Transverse colon (tissue), 4 donors: ENCODE results near the gene SDK2. TPM values are rescaled to one million over a fixed set of nuclear protein-coding genes. Genes with fewer than 3 reads are reported as not detected.
A peak's percentile ranks its signal among the peaks of the same experiment; 100 is the strongest.

Experiments
- DNase-seq: peaks from one replicate; pipeline ENCODE4 v3.0.0-alpha.2; 2019
- H3K27ac ChIP-seq, 4 donors: fragments of 200-600 bp; sonication (generic); 2 replicates each; pipeline ENCODE4 v1.5.1; 2016 to 2018; ENCODE audit warnings: inconsistent platforms in 4 of 4
- H3K27me3 ChIP-seq: fragments of 200-600 bp; sonication (generic); 2 replicates; pipeline ENCODE4 v1.5.1; 2017; ENCODE audit warnings: inconsistent platforms
- H3K36me3 ChIP-seq, 4 donors: fragments of 200-600 bp; sonication (generic); 2 replicates each; pipeline ENCODE4 v1.5.1; 2017 to 2019; ENCODE audit warnings: inconsistent platforms in 4 of 4
- H3K4me1 ChIP-seq, 4 donors: fragments of 200-600 bp; sonication (generic); 2 replicates each; pipeline ENCODE4 v1.5.1; 2017 to 2020; ENCODE audit warnings: inconsistent platforms in 4 of 4
- H3K4me3 ChIP-seq, 4 donors: fragments of 200-600 bp; sonication (generic); 1 replicate in 1 of 4; 2 replicates in 3 of 4; pipeline versions ENCODE4 v1.5.1 to v1.6.1; 2017 to 2019; ENCODE audit warnings: inconsistent platforms in 4 of 4
- H3K9me3 ChIP-seq, 2 donors: fragments of 200-600 bp; sonication (generic); 2 replicates each; pipeline ENCODE4 v1.5.1; 2017 to 2019; ENCODE audit warnings: inconsistent platforms in 2 of 2
- EP300 ChIP-seq: sonication (generic); formaldehyde crosslinking; IDR thresholded peaks from one replicate; pipeline ENCODE4 v1.6.1; 2017; ENCODE audit warnings: antibody characterized with exemption, low read depth
- POLR2A ChIP-seq: fragments of 450-650 bp; IDR thresholded peaks from one replicate; pipeline ENCODE4 v1.6.1; 2016; ENCODE audit warnings: antibody characterized with exemption, mild to moderate bottlenecking, moderate library complexity
- POLR2AphosphoS5 ChIP-seq, 3 donors: sonication (generic); formaldehyde crosslinking; IDR thresholded peaks; one replicate each; pipeline ENCODE4 v1.6.1; 2016; ENCODE audit warnings: antibody characterized with exemption in 3 of 3
- WGBS, 2 donors: methylation state at CpG; one replicate each; pipeline ENCODE4 v1.1.5; 2018; ENCODE audit warnings: low coverage in 1 of 2; 5-methylcytosine and 5-hydroxymethylcytosine counted together
- in situ Hi-C, 4 donors: fragments of 200-750 bp; cut with MboI; loops; one replicate each; pipeline versions ENCODE4 v1.15.0 to v1.15.1; 2017; ENCODE audit warnings: low sequenced_read_pairs in 3 of 4, low pct_ligation_motif_present in 1 of 4, low pct_unique_long_range_greater_than_20kb in 1 of 4
- intact Hi-C: fragments of 100-400 bp; cut with DNase I; formaldehyde crosslinking; loops from one replicate; pipeline ENCODE4 v1.15.1; 2023; ENCODE audit warnings: low total_unique reads
- total RNA-seq, 4 donors: library from RNA; depleted of rRNA; stranded (reverse); fragments of >200 nt; gene quantifications; one replicate each; pipeline ENCODE4 v1.1.0, GENCODE V29; 2016
- TF ChIP-seq, protein P1 (sequence below), 5 experiments: fragments of 200-600 bp in 3 of 5; fragments of 450-650 bp in 2 of 5; sonication (generic) in 3 of 5; IDR thresholded peaks; 1 replicate in 2 of 5; 2 replicates in 3 of 5; pipeline ENCODE4 v1.5.1; 2016 to 2017; ENCODE audit warnings: antibody characterized with exemption in 5 of 5, inconsistent platforms in 3 of 5, mild to moderate bottlenecking in 2 of 5, moderate library complexity in 1 of 5

Gene SDK2
- total RNA-seq, 4 donors from 2014 or later, result 2.6 to 9.8 (median 3.4) TPM

DNA sequence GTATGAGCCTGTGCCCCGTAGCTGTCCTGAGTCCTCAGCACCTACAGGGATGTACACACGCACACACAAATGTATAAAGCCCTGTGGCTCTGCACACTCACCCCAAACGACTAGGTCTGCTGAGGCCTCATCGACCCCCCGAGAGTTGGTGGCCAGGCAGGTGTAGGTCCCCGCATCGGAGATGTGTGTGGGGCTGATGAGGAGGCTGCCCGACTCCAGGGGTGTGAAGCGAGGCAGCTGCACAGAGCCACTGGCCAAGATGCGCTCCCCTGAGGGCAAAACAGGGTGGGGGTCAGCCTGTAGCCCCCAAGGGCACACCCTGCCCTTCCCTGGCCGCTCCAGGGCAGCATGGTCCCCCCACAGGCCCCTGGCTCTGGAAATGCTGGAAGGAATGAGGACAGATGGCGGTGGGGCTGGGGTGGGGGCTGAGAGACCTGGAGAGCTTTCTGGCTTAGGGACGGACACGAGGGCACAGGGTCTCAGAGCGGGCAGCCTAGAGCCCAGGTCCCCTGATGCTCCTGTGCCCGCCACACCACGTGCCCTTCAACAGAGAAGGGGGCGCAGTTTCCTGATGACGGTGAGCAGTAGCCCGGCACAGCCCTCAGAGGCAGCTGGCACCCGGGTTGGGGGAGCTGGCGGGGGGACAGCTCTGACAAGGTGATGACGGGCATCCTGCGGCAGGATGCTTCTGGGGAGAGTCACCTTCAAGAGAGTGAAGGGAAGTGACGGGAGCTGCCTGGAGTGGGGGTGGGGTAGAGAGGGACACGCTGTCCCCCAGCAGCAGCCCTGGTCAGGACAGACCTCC lies 212.6 kb downstream of the SDK2 start:
- in situ Hi-C loops, result loop anchor here in 3 of 4 donors (10.0 to 25.0 kb wide), 6 partner anchors 273 to 756 kb away; no protein-coding TSS in a partner anchor
- DNase-seq, result no peak
- TF ChIP-seq EP300 (no peak), POLR2A (no peak), POLR2AphosphoS5 (IDR thresholded peaks at IDR 0.05) (no peak)
- TF ChIP-seq, protein P1, sequence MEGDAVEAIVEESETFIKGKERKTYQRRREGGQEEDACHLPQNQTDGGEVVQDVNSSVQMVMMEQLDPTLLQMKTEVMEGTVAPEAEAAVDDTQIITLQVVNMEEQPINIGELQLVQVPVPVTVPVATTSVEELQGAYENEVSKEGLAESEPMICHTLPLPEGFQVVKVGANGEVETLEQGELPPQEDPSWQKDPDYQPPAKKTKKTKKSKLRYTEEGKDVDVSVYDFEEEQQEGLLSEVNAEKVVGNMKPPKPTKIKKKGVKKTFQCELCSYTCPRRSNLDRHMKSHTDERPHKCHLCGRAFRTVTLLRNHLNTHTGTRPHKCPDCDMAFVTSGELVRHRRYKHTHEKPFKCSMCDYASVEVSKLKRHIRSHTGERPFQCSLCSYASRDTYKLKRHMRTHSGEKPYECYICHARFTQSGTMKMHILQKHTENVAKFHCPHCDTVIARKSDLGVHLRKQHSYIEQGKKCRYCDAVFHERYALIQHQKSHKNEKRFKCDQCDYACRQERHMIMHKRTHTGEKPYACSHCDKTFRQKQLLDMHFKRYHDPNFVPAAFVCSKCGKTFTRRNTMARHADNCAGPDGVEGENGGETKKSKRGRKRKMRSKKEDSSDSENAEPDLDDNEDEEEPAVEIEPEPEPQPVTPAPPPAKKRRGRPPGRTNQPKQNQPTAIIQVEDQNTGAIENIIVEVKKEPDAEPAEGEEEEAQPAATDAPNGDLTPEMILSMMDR (IDR thresholded peaks at IDR 0.05), result no peak
- intact Hi-C loops, result no loop called here
- H3K9me3 ChIP-seq, result no peaks in the 10 kb centered on the region
- WGBS, 2 donors, result 77 to 84% methylated on average over 6 to 26 of the region's 26 CpGs
- no peak overlapping the region for H3K27ac ChIP-seq
- no peaks in the 10 kb centered on the region for H3K36me3 ChIP-seq
- H3K4me3 ChIP-seq, result no peak overlapping the region
- no peaks in the 10 kb centered on the region for H3K27me3 ChIP-seq
- H3K4me1 ChIP-seq, result peaks cover 0 to 12% (median 6%) of the 10 kb centered on the region in 4 donors

DNA sequence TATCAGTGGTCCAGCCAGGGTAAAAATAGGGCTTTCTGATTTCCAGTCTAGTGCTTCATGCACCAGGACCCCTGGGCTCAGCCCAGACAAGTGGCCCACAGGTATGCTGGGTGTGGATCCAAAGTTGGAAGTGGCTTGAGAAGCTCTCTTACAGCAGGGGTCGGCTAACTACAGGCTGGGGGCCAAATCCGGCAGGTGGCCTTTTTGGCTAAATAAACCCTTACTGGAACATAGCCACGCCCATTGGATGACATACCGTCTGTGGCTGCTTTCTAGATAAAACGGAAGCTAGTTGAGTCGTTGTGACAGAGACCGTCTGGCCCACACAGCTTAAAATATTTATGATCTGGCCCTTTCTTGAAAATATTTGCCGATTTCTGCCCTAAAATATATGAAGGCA lies 213.4 kb downstream of the SDK2 start:
- 21% methylated on average over 8 of the region's 8 CpGs; no CpG with 5 or more reads in 1 of the 2 donors for WGBS, 2 donors
- intact Hi-C loops, result no loop called here
- Histone ChIP-seq H3K36me3 (no peaks in the 10 kb centered on the region), H3K4me1 (peaks cover 0 to 12% (median 6%) of the 10 kb centered on the region in 4 donors), H3K4me3 (no peak overlapping the region), H3K27ac (no peak overlapping the region), H3K27me3 (no peaks in the 10 kb centered on the region), H3K9me3 (no peaks in the 10 kb centered on the region)
- TF ChIP-seq EP300, result no peak
- no peak for TF ChIP-seq POLR2AphosphoS5 (IDR thresholded peaks at IDR 0.05)
- TF ChIP-seq, protein P1 (IDR thresholded peaks at IDR 0.05), result no peak
- TF ChIP-seq POLR2A, result no peak
- no peak for DNase-seq
- in situ Hi-C loops, result loop anchor here in 3 of 4 donors (10.0 to 25.0 kb wide), 6 partner anchors 274 to 756 kb away; no protein-coding TSS in a partner anchor

DNA sequence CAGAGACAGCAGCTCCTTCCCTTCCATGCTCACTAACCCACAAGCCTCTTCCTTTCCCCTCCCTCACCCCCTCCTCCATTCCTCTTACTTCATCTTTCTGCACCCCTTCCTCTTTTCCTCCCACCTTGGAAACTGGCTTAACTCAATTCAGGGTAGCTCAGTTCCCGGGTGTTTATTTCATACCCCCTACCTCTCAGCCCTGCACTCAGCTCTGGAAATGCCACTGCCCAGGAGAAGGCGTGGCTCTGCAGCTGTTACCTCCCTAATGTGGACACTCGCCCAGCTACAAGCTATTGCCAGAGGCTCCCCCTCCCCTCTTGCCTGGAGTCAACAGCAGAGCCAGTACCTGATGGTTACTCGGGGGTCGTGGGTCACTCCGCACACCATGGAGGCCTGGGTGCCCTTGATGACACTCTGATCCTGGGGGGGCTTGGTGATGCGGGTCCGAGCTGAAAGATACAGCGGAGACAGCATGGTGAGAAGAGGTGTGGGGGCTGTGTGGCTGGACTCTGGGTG lies 214.0 kb downstream of the SDK2 start:
- in situ Hi-C loops (loop anchor here in 3 of 4 donors (10.0 to 25.0 kb wide), 6 partner anchors 275 to 757 kb away; no protein-coding TSS in a partner anchor), intact Hi-C loops (no loop called here)
- TF ChIP-seq, protein P1 (IDR thresholded peaks at IDR 0.05), result no peak
- TF ChIP-seq POLR2AphosphoS5 (IDR thresholded peaks at IDR 0.05) (no peak), POLR2A (no peak), EP300 (no peak)
- H3K4me1 ChIP-seq, result peaks cover 0 to 12% (median 6%) of the 10 kb centered on the region in 4 donors
- 20 to 67% methylated on average over 1 to 9 of the region's 9 CpGs for WGBS, 2 donors
- no peak for DNase-seq
- H3K36me3 ChIP-seq, result no peaks in the 10 kb centered on the region
- H3K4me3 ChIP-seq, result no peak overlapping the region
- H3K27me3 ChIP-seq, result no peaks in the 10 kb centered on the region
- no peak overlapping the region for H3K27ac ChIP-seq
- H3K9me3 ChIP-seq, result no peaks in the 10 kb centered on the region

DNA sequence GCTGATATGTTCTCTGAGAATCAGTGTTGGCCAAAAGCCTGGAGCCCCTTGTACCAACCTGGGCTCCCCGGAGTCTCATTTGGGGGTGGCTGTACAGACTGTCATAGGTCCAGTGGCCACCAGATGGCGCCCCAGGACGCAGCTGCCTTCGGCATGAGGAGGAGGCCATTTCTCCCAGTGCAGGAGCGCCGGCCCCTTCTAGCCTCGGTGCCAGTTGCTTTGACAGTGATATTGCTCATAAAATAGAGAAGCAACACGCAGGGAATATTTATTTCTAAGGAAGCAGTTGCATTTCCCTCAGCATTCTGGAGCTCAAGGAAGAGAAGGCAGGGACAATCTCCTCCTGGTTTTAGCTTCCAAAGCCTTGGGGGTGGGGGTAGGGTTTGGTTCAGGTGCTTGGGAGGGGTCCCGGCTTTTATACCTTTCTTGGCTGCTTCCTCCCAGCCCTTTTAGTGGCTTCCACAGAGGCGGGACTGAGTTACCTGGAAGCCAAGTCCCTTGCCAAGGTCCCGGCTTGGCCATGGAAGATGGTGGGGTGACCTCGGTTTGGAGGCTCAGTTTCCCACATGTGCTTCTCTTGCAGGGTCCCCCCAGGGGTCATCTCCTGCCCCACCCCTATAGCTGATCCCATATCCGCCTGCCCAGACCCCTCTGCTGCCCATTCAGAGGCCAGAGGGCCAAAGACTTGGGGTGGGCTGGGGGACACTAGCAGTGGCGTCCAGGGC lies 214.6 kb downstream of the SDK2 start:
- 18 to 40% methylated on average over 2 to 14 of the region's 14 CpGs for WGBS, 2 donors
- peak; percentile 88 for DNase-seq
- Histone ChIP-seq H3K27me3 (no peaks in the 10 kb centered on the region), H3K9me3 (no peaks in the 10 kb centered on the region), H3K4me1 (peaks cover 0 to 12% (median 6%) of the 10 kb centered on the region in 4 donors), H3K4me3 (no peak overlapping the region), H3K36me3 (no peaks in the 10 kb centered on the region), H3K27ac (no peak overlapping the region)
- peak in 1 of 3 donors; percentile 16 for TF ChIP-seq POLR2AphosphoS5 (IDR thresholded peaks at IDR 0.05)
- TF ChIP-seq POLR2A, result no peak
- no peak for TF ChIP-seq EP300
- TF ChIP-seq, protein P1 (IDR thresholded peaks at IDR 0.05), result peak; percentile 94 to 97 (median 95)
- in situ Hi-C loops (loop anchor here (10.0 to 25.0 kb wide), 6 partner anchors 275 to 758 kb away; no protein-coding TSS in a partner anchor), intact Hi-C loops (loop anchor here (2.0 kb wide), 1 partner anchor 747 kb away; no protein-coding TSS in a partner anchor)
